K562 (cell line): Measurements from ENCODE around the gene HPCAL1. TPM values are rescaled to one million over a fixed set of nuclear protein-coding genes. Genes with fewer than 3 reads are reported as not detected.

Experiments
- CREM ChIP-seq: IDR thresholded peaks from 2 replicates; pipeline ENCODE4 v1.6.1; 2014; ENCODE audit warnings: antibody characterized with exemption, low read depth
- E2F1 ChIP-seq: sonication (generic); formaldehyde crosslinking; IDR thresholded peaks from 2 replicates; pipeline ENCODE4 v1.8.1; 2023; ENCODE audit warnings: mild to moderate bottlenecking, missing genetic modification reagents, moderate library complexity
- FOXO4 ChIP-seq: fragments of 450-650 bp; formaldehyde crosslinking; IDR thresholded peaks from 2 replicates; pipeline ENCODE4 v1.4.0; 2020; ENCODE audit warnings: mild to moderate bottlenecking, moderate library complexity
- HBP1 ChIP-seq: fragments of 450-650 bp; formaldehyde crosslinking; IDR thresholded peaks from 2 replicates; pipeline ENCODE4 v1.4.0; 2022; ENCODE audit warnings: missing genetic modification characterization
- MCM3 ChIP-seq: fragments of 450-650 bp; IDR thresholded peaks from 2 replicates; pipeline ENCODE4 v1.6.1; 2016
- NFXL1 ChIP-seq: fragments of 450-650 bp; formaldehyde crosslinking; IDR thresholded peaks from 2 replicates; pipeline ENCODE4 v1.4.0; 2021; ENCODE audit warnings: mild to moderate bottlenecking
- PHF20 ChIP-seq: fragments of 450-650 bp; IDR thresholded peaks from 2 replicates; pipeline ENCODE4 v1.6.1; 2018; ENCODE audit not compliant: partially characterized antibody
- POLR2AphosphoS2 ChIP-seq: IDR thresholded peaks from 2 replicates; pipeline ENCODE4 v1.6.1; 2012; ENCODE audit warnings: low read length, improper control_type of control experiment
- PREB ChIP-seq: sonication (generic); formaldehyde crosslinking; IDR thresholded peaks from 2 replicates; pipeline ENCODE4 v1.8.1; 2023; ENCODE audit warnings: mild to moderate bottlenecking, missing genetic modification reagents
- RNF219 ChIP-seq: fragments of 250-450 bp; sonication (Bioruptor Pico); IDR thresholded peaks from 2 replicates; pipeline ENCODE4 v1.5.0; 2022; ENCODE audit warnings: mild to moderate bottlenecking
- SUPT5H ChIP-seq: fragments of 450-650 bp; IDR thresholded peaks from 2 replicates; pipeline ENCODE4 v1.6.1; 2016
- ZBTB11 ChIP-seq, 3 experiments: fragments of 200-800 bp in 1 of 3; fragments of 250-450 bp in 1 of 3; fragments of 450-650 bp in 1 of 3; sonication (Bioruptor Pico) in 1 of 3; sonication (Bioruptor generic) in 1 of 3; formaldehyde crosslinking in 1 of 3; IDR thresholded peaks; 2 replicates each; pipeline versions ENCODE4 v1.6.1 to v1.8.0; 2016 to 2022; ENCODE audit warnings: mild to moderate bottlenecking in 2 of 3, missing genetic modification characterization in 2 of 3, missing compliant biosample characterization in 1 of 3, moderate library complexity in 1 of 3
- polyA plus RNA-seq, 8 experiments: library from polyadenylated mRNA; depleted of rRNA in 4 of 8; stranded (reverse) in 5 of 8; unstranded in 3 of 8; fragments of >200 nt; fragmentation: Nextera tagmentation in 2 of 8; fragmentation: Illumina TruSeq in 1 of 8; extraction: Ambion mirVana in 2 of 8; extraction: Trizol in 1 of 8; gene quantifications; 2 replicates each; pipeline versions ENCODE4 v1.2.1 to v1.2.3, GENCODE V29; 2011 to 2014; ENCODE audit warnings: inconsistent platforms in 1 of 8, missing spikeins in 1 of 8
- total RNA-seq, 7 experiments: library from RNA; depleted of rRNA in 6 of 7; stranded (reverse); fragments of >200 nt in 6 of 7; fragmentation: Illumina TruSeq in 2 of 7; extraction: Trizol in 2 of 7; gene quantifications; 2 replicates each; pipeline versions ENCODE4 v1.2.1 to v1.2.3, GENCODE V29; 2011 to 2021; ENCODE audit warnings: low replicate concordance in 1 of 7

Gene HPCAL1
- total and polyA plus RNA-seq, 9 of the 15 experiments (the other 6 are each of a cell fraction or from before 2014, with no cell fraction given): 2.7 to 65.5 (median 23.9) TPM

- TF ChIP-seq ZBTB11 (CRISPR knock-in tag; IDR thresholded peaks at IDR 0.05) (no peak), CREM (no peak), NFXL1 (CRISPR knock-in tag) (no peak), E2F1 (0 out of 2 replicates have a peak, but pooled peaks have one; percentile 30), HBP1 (CRISPR knock-in tag) (no peak), MCM3 (no peak), FOXO4 (CRISPR knock-in tag) (no peak), RNF219 (CRISPR knock-in tag) (no peak), SUPT5H (peak; percentile 76; the same call in 1 of the 2 replicates), PHF20 (no peak), PREB (CRISPR knock-in tag) (no peak), POLR2AphosphoS2 (peak; percentile 83; the same call in 1 of the 2 replicates)
Observed at GRCh38 chr2:10439185-10439879, 136.6 kb downstream of the HPCAL1 start (continued).
